ENCODE results near the gene WNT8A. TPM values are rescaled to one million over a fixed set of nuclear protein-coding genes. Genes with fewer than 3 reads are reported as not detected.

WNT8A gene
- total RNA-seq, 2 donors from 2014 or later: not detected

- no peaks in the 10 kb centered on the region for H3K27me3 ChIP-seq
- peak within 1 kb of the TSS; percentile 48 to 50 for H3K4me3 ChIP-seq
- DNase-seq (peak; percentile 77 to 88 (median 81)), ATAC-seq (peak; percentile 95)
- H3K4me1 ChIP-seq: no peaks in the 10 kb centered on the region
- H3K27ac ChIP-seq: peak within 1 kb of the TSS in 2 of 4 donors; percentile 34 to 46
- intact Hi-C loops (cut with DNase I): no loop called here
- TF ChIP-seq POLR2A (IDR thresholded peaks at IDR 0.05): peak in 2 of 3 donors; percentile 16 to 23
- TF ChIP-seq CTCF (IDR thresholded peaks at IDR 0.05): no peak
- no peaks in the 10 kb centered on the region for H3K36me3 ChIP-seq (replicated peaks in 1 of 2; ENCODE audit: insufficient read depth in 1 of 2, low read depth in 2 of 2)
- no peaks in the 10 kb centered on the region for H3K9me3 ChIP-seq
- 3 to 4% methylated on average over 18 to 31 of the region's 31 CpGs for WGBS, 2 donors
Observed at GRCh38 chr5:138138949-138139780, 55.3 kb downstream of the WNT8A start, which contains the start of gene NME5. NME5 (minus strand) TSS chr5:138139428; CDS start chr5:138138780, 648 bp downstream.

GRCh38 chr5:138139781-138140090, 55.9 kb downstream of the WNT8A start:
- Histone ChIP-seq H3K27me3 (no peaks in the 10 kb centered on the region), H3K27ac (no peak overlapping the region), H3K9me3 (no peaks in the 10 kb centered on the region), H3K36me3 (replicated peaks in 1 of 2; ENCODE audit: insufficient read depth in 1 of 2, low read depth in 2 of 2) (no peaks in the 10 kb centered on the region), H3K4me3 (peak overlapping the region in 1 of 2 donors; percentile 48), H3K4me1 (no peaks in the 10 kb centered on the region)
- WGBS, 2 donors: 42 to 53% methylated on average over 3 of the region's 3 CpGs
- intact Hi-C loops (cut with DNase I): no loop called here
- DNase-seq: no peak
- TF ChIP-seq CTCF (IDR thresholded peaks at IDR 0.05) (no peak), POLR2A (IDR thresholded peaks at IDR 0.05) (no peak)
- no peak for ATAC-seq

- Histone ChIP-seq H3K4me1 (no peaks in the 10 kb centered on the region), H3K9me3 (no peaks in the 10 kb centered on the region), H3K4me3 (no peak overlapping the region), H3K27ac (no peak overlapping the region), H3K36me3 (replicated peaks in 1 of 2; ENCODE audit: insufficient read depth in 1 of 2, low read depth in 2 of 2) (no peaks in the 10 kb centered on the region), H3K27me3 (no peaks in the 10 kb centered on the region)
- intact Hi-C loops (cut with DNase I): no loop called here
- no peak for DNase-seq
- no peak for ATAC-seq
- 47 to 62% methylated on average over 4 of the region's 4 CpGs for WGBS, 2 donors
- TF ChIP-seq POLR2A (IDR thresholded peaks at IDR 0.05) (no peak), CTCF (IDR thresholded peaks at IDR 0.05) (no peak)
Observed at GRCh38 chr5:138140268-138140667, 56.4 kb downstream of the WNT8A start.

Small RNA genes within 50 kb of the gene (small RNA-seq; reads per million reads assigned to genes)
- gene RNU6-1148P: not detected
- gene RNU6-460P: not detected
- not detected for gene RNU6-888P

Other genes starting within 250 kb of the WNT8A start
- 1 to 10 TPM in 1 of 2 donors, under 1 TPM in 1; 0.33 to 1.0 TPM for gene MYOT, start 216.2 kb upstream of the WNT8A start, total RNA-seq
- not detected for gene PKD2L2, start 194.6 kb upstream of the WNT8A start, total RNA-seq
- 10 to 100 TPM; 25.9 to 53.7 TPM for gene FAM13B, start 51.0 kb upstream of the WNT8A start, total RNA-seq
- 1 to 10 TPM in 1 of 2 donors, not detected in 1; 7.5 TPM for gene NME5, start 55.4 kb downstream of the WNT8A start, total RNA-seq
- 10 to 100 TPM; 44.9 to 52.1 TPM for gene BRD8, start 94.6 kb downstream of the WNT8A start, total RNA-seq
- under 1 TPM in 1 of 2 donors, not detected in 1; 0.26 TPM for gene KIF20A, start 95.1 kb downstream of the WNT8A start, total RNA-seq
- 10 to 100 TPM in 1 of 2 donors, 1 to 10 TPM in 1; 6.6 to 16.6 TPM for gene CDC23, start 129.3 kb downstream of the WNT8A start, total RNA-seq
- 1 to 10 TPM; 1.8 to 4.3 TPM for gene GFRA3, start 190.6 kb downstream of the WNT8A start, total RNA-seq
- gene CDC25C, start 247.8 kb downstream of the WNT8A start, total RNA-seq: not detected